GM19328 (cell line): ENCODE measurements around the gene PPFIA4.

Experiments
- ATAC-seq: cut with Tn5 transposase; IDR thresholded peaks from one replicate; pipeline ENCODE4 v1.9.1; 2021; ENCODE audit warnings: mild to moderate bottlenecking, moderate library complexity; ENCODE audit not compliant: unreplicated experiment

PPFIA4 gene

DNA sequence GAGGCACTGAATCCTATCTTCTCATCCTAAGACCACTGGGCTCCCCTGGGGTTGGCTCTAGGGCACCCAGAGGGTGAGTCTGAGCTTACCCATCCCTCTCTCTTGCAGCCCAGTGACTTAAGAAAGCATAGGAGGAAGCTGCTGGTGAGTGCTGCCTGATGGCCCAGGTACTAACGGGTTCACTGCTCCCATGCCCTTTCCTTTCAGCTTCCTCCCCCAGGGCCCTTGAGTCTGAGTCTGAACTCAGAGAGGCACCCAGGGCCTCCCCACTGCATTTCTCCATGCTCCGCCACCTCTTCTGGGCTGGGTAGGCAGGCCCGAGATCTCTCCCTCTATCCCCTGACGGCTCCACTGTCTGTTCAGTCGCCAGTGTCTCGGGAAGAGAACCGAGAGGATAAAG, 29.7 kb downstream of the PPFIA4 start:
- no peak for ATAC-seq

DNA sequence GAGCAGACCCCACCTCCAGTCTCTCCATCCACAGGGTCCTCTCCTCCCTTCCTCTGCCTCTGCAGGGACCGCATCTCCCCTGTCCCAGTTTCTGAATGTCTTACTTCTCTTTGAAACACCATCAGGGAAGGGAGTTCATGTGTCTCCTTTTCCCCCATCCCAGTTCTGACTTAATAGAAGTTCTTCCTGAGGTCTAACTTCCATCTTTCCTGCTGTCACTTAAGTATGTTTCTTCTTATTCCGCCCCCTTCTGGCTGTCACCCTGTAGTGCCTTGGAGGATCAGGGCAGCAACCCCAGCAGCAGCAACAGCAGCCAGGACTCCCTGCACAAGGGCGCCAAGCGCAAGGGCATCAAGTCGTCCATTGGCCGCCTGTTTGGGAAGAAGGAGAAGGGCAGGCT, 30.2 kb downstream of the PPFIA4 start:
- no peak for ATAC-seq

DNA sequence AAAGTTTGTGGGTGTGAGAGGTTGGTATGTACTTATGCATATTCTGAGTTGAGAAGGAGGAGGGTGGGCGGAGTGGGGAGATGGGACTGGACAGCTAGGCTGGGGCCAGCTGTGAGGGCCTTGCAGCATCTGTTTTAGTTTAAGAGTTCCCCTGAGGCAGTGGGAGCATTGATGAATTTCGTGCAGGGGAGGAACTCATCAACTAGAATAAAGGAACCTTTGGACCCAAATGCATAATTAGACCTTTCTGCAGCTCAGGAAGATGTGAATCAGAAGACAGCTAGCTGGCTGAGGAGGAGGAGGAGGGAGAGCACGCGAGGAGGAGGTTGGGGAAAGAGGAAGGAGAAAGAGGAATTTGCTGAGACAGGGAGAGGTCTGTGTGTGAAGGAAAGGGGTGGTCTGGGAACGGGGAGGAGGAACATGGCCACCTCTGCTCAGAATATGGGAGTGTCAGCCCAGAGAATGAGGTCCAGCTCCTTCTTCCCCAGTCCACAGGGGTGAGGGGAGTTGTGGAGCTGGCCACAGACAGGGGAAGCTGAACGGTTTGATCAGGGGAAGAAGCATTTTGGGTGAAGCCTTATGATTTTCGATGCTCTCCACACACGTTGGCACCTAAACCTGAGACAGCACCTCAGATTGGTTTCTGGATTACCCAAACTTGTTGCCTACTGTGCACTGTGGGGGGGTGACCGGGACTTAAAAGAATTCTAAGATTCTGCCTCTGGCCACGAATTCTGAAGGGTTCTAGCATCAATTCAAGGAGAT, 31.8 kb downstream of the PPFIA4 start:
- ATAC-seq: no peak

DNA sequence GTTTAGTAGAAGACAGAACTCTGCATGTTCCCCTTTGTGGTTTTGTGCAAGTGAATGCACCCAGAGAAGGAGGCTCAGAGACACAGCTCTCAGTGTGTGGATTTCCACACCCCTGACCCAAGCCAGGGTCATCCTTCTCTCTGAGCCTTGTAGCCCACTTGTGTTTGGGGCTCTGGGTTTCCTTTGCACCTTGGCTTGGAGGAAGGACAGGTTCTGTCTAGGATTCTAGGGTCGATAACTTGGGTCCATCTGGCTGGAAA, 32.3 kb downstream of the PPFIA4 start:
- ATAC-seq: no peak

DNA sequence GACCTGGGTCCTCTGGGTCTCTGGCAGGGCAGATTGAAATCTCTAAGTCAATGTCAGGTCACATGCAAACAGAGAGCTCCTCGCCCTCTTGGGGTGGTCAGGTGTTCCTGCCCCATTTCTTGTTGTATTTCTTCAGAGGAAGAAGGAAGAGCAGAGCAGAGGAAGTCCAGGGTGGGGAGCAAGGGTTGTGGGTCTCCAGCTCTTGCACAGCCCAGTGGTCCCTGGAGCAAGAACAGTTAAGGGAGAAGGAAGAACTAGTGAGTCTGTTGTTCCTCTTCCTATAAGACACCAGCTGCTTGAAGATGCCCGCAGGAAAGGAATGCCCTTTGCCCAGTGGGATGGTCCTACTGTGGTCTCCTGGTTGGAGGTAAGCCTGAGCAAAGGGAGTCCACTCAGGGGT, 33.2 kb downstream of the PPFIA4 start:
- ATAC-seq: no peak

DNA sequence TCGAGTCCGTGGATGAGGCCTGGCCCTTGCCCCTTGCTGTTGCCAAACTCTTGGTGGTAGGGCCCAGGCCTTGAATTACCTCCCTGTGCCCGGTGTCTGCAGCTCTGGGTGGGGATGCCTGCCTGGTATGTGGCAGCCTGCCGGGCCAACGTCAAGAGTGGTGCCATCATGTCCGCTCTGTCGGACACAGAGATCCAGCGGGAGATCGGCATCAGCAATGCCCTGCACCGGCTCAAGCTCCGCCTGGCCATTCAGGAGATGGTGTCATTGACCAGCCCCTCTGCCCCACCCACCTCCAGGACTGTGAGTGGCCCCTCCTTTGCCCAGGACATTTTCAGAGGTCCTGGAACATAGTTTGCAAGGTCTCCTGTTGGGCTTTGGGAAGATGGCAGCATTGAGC, 33.8 kb downstream of the PPFIA4 start:
- no peak for ATAC-seq

DNA sequence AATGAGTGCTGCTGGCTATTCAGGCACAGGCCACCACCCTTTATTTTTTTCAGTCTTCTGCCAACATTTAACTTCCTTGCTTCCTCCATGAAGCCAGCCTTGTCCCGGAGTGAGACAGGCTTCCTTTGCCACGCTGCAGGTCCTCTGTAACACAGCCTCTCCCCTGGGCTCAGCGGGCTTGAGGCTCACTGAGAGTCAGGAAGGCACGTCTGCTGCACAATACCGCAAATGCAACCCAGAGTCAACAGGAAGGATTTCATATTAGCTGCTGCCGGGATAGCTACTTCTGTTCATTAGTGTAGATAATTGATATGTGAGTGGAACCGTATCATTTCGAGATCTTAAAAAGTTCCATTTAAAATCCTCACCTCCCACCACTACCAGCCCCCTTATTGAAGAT, 37.0 kb downstream of the PPFIA4 start:
- ATAC-seq: no peak

DNA sequence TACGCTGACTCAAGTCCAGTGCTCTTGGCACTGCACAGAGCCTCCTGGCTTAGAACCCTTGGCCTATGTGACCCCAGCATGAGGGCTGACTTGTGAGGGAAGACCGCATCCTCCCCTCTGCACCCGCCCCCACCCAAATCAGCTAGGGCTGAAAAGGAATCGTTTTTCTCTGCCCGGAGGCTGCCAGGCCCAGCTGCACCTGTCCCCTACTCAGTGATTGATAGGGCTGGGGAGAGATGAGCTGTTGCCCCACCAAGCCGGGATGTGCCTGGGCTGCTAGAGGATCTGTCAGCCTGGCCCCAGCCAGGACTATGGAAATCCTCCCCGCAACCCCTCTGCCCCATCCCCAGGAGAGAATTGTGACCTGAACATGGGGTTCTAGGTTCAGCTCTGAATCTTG, 38.9 kb downstream of the PPFIA4 start:
- ATAC-seq: no peak

DNA sequence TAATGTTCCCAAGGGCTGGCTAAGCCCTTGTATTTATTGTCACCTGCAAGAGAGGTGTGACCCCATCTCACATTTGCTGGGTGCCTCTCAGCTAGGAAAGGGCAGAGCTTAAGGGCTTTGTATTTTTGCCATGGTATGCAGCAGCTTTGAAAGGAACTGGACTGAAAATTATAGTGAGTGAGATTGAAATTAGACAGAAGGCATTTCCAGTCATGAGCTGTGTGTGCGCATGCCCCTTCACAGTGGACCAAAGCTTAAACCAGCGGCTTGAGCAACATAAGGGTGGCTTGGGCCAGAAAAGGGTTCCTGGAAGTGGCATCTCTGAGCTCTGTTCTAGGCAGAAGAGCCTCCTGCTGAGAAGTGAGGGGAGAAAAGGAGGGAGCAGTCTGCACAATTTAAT, 39.7 kb downstream of the PPFIA4 start:
- no peak for ATAC-seq

DNA sequence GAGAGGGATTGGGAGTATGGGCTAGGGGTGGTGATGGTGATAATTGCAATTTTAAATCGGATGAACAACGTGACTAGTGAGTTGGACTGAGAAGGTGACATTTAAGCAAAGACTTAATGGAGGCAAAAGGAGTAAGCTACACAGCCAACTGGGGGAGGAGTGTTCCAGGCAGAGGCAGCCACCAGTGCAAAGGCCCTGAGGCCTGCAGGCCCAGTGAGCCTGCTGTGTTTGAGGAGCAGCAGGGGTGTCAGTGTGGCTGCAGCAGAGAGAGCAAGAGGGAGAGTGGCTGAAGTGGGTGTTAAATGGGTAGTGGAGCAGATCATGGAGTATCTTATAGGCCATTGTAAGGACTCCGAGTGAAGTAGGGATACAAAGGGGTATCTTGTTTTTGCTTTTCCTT, 40.7 kb downstream of the PPFIA4 start:
- no peak for ATAC-seq

DNA sequence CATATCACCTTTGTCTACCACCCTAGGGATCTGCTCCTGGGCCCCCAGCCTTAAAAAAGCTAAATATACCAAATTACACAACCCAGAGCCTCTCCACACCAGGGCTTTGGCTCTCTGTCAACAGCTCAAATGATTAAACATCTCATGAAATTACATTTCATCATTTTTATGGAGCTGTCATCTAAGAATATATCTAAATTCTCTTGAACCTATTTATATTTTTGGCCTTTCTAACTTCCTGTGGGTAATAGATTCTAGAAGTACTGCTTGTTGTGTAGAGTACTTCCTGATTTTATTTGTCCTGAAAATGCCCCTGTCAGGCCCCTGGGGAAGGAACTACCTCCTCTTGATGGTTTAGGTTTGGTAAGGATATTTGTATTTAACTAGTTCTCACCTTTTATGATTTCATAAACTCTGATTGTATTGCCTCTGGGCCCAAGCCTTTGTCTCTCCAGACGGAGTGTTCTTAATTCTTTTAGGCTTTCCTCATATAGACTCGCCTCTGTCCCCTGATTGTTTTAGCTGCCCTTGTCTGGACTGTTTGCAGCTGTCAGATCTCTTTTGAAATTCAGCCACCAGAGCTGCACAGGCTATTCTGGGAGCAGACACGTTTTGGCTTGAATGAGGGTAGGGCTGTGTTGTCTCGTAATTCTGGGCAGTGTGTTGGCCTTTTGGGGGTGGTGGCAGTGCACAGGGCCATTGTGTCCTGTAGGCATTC, 42.9 kb downstream of the PPFIA4 start:
- no peak for ATAC-seq

DNA sequence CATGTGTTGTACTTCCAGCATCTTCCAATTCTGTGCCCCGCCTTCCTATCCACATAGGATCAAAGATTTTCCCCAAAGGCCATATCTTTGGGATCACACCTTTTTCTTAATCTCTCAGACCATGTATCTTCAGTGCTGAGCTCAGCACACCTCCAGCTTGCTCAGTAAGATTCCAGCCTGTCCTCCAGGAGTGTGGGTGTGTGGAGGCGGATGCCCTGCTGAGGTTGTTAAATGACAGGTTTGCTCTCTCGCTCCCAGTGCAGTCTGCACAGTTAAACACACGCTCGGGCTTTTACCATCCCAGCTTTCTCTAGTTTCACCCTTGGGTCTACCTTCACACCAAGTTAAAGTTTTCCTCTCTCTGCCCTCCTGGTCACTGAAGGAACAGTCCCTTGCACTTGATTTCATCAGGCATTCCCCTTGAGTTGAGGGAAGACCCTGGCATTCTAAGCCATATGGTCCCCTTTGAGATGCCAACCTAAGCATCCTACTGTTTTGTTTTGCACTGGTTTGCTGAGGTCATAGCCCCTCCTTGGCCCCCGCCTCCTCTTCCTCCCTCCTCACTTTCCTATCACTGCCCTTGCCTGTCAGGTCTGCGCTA, 45.8 kb downstream of the PPFIA4 start:
- no peak for ATAC-seq

DNA sequence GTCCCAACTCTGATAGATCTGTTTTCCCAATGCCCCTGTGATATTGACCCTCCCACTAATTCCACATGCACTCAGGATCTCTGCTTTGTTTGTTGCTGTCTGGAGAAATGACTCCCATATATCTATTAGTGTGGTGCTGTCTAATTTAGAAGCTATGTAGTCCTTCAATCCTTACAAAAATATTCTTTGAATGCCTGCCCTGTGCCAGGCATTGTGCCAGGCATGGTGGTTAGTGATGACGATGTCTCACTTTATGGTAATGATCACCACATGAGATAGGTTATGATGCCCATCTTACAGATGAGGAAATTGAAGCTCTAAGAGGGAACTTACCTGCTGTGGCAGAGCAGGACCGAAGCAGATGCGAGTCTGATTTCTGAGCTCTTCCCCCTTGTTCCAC, 46.6 kb downstream of the PPFIA4 start:
- ATAC-seq: no peak

DNA sequence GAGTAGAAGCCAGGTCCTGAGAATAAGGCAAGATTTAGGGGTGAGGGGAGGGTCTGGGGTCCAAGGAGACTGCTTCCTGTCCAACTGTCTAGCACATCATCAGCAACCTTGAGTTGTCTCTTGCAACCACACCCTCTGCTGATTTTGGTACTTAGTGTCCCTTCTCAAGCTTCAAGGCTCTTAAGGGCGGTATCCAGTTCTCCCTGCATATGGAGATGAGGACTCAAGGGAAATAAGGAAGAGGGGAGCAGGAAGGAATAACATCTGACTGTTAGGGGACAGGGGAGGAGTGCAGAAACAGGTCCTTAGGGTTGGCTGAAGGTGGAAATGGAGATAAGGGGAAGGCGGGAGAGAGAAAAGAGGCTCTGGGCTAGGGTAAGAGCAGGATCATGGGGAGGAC, 47.2 kb downstream of the PPFIA4 start:
- no peak for ATAC-seq

DNA sequence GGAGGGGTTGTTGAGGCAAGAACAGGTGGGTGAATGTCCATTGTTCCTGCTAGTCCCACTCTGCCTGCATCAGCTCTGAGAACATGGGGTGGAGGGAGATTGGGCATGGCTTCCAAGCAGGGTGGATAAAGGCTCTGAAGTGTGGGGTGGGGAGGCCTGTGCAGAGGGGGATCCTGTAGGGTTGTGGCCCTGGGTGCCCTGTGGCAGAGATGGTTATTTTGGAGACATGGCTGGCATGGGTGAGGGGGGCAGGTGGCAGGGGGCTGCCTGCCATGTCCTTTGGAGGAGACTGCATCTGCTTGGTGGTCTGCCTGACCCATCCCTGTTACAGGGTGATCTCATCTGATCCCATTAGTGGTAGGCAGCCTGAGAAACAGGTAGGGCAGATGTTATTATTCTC, 48.3 kb downstream of the PPFIA4 start:
- ATAC-seq: no peak

DNA sequence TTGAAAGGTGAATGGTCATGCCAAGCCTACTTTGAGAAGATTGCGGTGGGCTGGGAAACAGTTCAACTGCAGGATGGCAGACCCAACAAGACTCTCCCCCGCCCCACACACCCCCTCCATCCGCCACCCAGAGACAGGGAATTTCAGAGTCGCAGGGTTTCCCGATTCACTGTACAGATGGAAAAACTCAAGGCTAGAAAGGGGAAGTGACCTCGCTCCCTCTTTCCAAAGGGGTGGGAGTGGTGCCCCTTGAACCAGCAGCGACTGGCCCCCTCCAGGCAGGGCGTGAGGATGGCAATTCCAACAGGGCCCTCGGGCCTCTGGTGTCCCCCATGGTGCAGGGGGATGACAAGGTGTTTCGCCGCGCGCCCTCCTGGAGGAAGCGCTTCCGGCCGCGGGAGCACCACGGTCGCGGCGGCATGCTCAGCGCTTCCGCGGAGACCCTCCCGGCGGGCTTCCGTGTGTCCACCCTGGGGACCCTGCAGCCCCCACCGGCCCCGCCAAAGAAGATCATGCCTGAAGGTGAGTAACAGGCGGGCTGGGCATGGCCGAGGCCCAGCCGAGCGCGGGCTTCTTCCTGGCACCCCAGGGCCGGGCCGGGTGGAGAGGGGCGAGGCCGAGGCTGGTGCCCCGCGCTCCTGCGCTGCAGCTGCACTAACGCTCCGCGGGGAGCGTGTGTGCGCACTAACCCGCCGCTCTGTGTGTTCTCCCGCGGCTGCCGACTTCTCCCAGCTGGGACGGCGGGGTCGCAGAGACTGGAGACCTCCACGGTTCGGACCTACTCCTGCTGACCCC, 49.1 kb downstream of the PPFIA4 start:
- no peak for ATAC-seq

DNA sequence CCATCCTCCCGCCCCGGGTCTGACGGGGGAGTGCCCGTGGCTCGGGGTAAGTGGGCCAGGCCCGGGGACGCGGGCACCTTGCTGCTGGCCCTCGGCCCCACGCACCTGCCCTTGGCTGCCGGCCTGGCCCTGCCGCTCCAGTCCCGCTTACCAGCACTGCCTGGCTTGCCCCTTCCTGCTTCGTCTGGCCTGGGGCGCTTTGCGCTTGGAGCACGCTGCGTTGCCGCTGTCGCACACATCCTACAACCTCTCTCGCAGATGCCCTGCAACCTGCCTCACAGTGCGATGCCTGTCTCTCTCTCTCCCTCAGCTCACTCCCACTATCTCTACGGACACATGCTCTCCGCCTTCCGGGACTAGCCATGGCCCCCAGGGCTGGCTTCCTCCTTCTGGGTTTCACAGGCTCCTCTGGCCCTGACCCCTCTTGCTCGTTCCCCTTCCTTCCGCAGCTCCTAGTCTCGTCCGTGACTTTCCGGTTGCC, 49.8 kb downstream of the PPFIA4 start:
- no peak for ATAC-seq

DNA sequence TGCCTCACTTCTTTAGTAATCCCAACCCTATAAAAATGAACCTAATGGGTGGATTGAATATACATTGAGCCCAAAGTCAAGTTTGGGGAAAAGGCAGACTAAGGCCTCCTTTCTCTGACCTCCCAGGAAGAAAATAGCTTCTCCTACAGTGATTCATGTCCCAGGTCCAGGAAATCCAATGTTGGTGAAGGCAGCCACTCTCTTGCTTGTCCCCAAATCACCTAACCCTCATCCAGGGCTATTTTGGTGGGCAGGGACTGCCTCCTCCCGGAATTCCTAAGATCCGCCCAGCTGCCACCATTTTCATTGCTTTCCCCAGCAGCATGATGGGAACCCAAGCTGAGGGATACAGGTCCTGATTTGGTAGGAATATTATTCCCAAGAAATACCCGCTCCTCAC, 51.1 kb downstream of the PPFIA4 start:
- ATAC-seq: no peak

DNA sequence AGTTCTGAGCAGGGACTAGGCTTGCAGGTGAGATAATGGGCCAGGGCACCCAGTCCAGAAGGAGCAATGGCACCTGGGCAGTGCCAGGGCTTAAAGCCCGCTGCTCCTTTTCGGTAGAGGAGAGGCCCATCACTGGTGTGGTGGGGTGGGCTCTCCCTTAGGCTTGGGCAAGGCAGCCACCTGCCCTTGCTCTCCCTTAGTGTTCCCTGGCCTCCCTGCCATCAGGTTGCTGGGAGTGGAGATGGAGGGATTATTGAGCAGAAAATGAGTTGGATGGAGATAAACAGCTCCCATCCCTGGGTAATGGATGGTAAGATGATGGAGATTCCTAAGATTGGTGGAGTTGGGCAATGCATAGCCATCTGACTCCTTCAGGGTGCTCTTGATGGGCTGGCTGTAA, 51.7 kb downstream of the PPFIA4 start:
- ATAC-seq: no peak

DNA sequence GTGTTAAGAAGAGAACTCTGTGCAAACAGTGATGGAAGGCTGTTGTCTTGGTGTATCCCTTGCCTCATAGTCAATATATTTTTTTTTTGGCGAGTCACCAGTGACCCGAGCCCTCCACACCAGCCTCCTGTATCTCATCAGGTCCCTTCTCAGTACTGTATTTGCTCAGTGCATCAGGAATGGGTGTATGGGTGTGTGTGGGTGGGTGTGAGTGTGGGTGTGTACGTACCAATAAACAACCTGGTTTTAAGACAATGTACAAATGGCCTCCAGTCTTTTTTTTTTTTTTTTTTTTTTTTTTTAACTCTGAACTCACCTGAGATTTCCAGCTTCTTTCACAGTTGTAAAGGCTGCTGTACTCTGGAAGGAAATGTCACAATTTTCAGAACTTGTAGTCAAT, 52.2 kb downstream of the PPFIA4 start:
- ATAC-seq: no peak

DNA sequence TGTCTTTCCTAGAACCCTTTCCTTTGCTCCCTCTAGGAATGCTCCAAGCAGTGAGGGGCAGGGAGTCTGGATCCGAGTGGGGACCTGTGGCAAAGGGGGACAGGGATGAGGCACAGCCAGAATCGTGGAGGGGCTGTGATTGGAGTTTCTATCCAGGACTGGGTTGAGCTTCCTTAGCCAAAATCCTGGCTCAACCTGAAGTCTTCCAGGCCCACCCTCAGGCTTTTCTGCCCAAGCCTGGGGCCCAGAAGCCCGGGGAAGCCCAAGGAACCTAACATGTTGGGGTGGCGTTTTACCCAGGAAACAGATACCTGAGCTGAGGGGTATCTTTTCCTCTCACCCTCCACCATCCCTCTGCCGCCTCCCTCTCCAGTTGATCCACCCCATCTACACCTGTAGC, 54.2 kb downstream of the PPFIA4 start:
- no peak for ATAC-seq
